Cerebellar nuclear complex (tissue), 1 donor: ENCODE measurements around the gene TENM4.

Source experiments
- DNase-seq, 2 experiments: peaks; one replicate each; lab custom pipeline; 2025; lab: John Stamatoyannopoulos, UW

TENM4 gene

DNA sequence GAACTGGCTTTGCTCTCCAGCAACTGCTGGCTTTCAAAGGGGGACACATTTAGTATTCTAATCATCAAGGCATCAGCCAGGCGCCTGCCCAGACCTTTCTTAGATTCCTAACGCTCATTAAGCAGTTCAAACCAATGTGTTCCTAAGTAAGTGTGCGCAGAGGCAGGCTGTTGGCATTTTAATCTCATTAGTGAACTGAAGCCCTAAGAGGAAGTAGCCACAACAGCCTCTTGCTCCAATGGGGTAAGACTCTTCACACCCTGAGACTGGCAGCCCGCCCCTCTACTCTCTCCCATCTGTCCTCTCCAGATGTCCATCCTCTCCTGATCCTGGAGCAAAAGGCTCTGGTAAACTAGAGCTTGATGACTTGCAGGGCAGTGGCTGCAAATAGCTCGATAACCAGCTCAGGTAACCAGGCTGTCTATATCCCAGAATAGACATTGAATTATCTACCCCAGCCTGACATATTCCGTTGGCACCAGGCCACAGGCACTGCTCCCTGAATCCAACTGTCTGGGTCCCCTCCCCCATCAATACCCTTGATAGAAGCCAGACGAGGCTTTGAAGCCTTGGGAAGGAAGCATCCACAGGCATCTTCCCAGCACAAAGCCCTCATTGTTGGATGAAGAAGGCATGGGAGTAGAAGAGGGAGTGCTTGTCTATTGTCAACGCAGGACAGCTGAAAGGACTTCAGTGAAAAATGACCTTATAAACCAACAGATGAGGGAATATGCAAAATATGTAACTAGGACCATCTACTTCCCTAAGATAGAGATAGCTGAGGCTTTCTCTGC is 321.1 kb downstream of the TENM4 start:
- no peak for DNase-seq

DNA sequence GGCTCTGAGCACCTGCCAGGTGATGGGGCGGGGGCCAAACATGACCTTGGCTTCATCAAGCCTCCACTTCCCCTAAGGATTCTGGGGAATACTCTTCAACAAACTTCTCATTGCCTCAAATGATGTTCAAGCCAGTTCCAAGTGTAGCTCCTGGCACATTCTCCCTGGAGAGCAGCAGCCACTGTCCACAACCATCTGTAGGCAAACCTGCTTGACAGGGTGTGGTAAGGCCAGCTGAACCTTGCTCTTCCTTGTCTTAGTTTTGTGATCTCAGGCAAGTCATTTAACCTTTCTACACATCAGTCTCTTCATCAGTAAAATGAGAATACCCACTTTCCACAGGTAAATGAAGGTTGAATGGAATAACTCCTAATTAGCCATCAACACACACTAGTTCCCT is 323.3 kb downstream of the TENM4 start:
- DNase-seq = no peak

DNA sequence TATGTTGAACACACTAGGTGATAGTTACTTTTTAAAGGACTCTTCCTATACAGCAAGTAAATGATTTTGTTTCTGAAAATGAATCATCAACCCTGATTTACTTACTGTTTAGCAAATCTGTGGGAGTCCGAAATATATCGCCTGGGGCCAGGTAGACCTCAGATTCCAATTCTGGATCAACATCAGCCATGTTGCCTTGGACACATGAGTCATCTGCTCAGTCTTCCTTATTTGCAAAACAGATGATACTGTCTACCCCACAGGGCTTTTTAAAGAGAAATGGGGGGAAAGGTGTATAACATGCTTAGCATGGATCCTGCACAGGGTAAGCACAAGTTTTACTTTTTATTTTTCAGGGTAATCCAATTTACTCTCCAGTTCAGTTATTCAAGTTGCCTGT is 324.2 kb downstream of the TENM4 start:
- DNase-seq = no peak

DNA sequence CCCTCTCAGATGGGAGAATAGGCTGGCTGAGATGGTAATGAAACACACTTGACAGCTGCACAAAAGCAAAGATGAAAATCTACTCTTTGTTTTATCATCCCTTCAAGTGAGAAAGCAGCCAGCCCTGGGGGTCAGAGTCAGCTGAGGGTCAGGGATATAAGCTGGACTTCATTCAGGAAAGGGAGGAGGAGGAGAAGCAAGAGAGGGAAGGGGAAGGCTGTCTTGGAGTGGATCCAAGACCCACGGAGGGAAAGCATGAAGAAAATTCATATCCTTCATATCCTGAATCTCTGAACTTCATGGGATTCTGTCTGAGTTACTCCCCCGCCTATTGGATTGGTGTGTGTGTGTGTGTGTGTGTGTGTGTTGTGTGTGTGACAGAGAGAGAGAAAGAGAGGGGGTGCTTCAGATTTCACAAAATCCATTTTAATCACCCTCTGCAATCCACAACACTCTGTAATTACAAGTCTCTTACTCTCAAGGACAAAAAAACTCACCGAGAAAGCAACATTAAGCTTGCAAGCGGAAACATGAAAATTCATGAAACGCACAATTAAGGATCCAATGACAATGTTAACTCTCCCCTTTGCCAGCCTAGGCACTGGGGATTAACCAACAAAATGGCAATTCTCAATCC is 327.7 kb downstream of the TENM4 start:
- DNase-seq = no peak

DNA sequence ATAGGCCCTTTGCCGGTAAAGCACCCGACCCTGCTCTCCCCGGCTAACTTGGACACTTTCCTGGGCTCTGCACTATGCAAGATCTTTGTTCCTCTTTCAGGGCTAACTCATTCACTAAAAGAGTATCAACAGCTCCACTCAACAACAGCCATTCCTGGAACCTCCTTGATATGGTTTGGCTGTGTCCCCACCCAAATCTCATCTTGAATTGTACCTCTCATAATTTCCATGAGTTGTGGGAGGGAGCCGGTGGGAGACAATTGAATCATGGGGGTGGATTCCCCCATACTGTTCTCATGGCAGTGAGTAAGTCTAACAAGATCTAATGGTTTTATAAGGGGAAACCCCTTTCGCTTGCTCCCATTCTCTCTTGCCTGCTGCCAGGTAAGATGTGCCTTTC is 330.0 kb downstream of the TENM4 start:
- DNase-seq = no peak

DNA sequence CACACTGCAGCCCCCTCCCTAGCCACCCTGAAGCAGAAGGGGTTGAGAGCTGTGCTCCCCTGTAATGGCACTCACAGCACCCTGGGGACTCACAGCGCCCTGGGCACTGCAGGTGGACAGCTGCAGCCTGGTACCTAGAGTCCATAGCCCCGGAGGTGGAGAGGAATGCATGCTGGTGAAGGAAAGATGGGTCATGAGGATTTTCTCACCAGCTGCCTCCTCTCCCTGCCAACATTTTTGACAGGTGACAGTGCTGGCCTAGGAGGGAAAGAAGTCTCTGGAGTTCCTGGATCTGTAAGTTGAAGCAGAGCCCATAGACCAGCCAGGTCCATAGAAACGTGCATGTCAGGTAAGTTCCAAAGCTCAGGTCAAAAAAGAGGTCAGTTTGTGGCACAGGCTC is 330.5 kb downstream of the TENM4 start:
- DNase-seq = no peak

DNA sequence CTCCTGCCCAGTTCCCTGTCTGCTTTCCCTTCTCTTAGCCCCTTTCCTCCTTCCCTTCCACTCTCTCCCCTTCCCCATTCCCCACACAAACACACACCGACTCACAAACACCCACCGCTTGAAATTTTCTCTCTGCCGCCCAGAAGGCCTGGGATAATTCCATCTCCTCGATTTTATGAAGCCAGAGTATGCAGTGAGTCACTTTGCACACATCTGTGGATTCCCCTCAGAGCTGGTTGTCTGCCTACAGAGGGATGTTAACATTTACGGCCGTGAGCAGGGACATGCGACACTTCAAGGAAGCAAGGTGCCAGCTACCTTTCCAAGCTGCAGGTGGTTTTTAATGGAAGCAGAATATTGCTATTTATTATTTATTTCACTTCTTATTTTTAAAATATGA is 332.0 kb downstream of the TENM4 start:
- no peak for DNase-seq

DNA sequence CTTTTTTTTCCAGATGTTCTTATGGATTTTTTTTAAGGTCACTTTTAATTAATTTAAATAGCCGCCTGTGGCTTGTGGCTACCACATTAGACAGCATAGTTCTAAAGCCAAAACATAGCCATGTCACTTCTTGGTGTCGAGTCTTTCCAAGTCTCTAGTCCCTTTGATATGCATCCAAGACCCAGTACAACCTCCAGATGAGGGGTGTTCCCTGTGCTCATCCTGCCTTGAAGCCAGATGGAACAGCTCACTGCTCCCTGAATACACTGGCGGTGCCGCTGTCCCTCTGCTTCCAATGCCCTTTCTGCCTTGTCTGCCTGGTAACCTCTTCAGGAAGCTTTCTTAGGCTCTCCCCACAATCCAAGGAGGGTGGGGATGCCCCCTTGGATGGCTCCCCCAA is 338.0 kb downstream of the TENM4 start:
- DNase-seq = no peak

DNA sequence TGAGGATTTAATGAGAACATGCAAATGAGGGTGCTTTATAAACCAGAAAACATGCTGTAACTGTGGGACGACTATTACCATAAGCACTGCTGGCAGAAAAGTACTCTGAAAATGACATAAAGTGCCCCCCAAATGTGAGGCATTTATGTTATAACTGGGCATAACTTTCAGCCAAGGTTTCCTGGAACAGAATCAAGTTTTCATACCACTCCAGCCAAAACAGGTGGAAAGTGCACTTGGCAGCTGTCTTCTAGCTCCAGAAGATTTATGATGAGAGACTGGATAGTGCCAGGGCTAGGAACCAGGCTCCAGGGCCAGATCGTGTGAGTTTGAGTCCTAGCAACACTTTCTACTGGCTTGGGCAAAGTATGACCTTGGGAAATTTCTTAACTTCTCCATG is 339.2 kb downstream of the TENM4 start:
- no peak for DNase-seq

DNA sequence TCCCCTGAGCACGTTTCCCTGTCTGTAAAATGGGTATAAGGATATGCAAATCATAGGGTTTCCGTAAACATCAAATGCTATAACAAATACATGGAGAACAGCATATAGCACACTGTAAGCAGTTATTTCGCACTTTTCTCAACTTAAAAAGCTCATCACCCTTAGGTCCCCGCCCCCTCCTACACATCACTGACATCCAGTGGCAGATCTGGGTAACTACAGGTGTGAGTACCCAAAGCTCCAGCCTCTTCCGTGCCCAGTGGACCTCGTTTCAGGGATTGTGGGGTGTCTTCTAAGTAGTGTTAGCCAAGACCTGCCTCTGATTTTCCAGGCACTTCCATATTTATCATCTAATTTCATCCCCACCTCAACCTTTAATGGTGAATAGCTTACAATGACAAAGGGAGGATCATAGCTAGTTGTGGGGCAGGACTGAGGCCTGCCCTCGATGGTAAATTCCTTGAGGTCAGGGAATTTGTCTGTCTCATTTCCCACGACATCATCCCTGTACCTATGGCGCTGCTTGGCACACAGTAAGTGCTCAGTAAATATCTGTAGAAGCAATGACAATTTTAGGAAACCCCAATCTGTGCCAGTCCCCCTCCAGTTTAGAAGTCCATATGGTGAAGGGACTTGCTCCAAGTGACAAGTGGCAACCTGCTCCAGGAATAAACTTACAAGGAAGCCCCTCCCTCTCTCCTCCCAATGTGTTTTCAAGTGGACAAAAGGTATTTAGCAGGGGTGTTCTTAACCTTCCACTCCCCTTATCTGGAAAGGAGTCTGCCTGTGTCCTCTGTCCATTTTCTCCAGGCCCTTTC is 340.5 kb downstream of the TENM4 start:
- DNase-seq = no peak

DNA sequence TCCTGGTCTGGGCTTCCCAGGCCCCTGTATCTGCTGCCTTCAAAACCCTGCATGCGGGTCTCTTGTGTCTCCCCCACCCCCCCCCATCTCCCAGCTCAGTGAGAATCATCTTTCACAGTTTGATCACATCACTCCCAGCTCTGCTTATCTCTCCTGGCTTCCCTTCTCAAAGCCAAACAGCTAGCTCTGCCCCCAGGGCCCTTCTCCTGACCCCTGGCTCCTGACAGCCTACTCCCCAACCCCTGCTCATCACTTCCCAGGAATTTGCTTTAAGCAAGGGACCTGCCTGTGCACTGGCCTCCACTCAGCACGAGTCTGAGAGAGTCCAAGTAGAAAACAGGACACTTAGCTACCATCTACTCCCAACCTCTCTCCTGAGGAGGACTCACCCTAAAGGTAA is 342.7 kb downstream of the TENM4 start:
- DNase-seq = no peak

DNA sequence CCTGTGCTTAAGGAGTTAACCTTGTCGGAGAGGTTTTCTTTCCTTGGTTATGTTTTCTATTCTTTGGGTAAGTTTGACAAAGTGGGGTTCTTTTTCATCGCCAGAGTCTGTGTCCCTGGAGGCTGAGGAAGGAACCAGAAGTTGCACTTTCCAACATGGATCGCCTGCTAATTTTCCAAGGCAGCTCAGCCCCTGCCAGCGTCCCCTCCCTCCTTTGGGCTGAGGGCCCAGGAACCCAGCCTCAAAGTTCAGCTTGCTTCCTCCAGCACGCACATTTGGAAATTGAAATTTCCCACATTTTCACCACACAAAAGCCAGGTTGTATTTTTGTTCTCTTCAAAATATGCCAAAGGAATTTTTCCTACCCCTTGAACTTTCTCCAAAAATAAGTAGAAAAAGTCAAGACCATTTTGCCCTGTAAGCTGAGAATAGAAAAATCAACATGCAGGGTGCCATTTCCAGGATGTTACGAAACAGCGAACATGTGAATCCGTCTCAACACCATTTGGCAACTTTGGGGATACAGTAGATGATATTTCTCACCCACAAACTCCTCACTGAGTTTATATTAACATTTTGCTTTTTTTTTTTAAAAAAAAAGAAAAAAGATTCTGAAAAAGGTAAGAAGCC is 343.5 kb downstream of the TENM4 start:
- DNase-seq = no peak

DNA sequence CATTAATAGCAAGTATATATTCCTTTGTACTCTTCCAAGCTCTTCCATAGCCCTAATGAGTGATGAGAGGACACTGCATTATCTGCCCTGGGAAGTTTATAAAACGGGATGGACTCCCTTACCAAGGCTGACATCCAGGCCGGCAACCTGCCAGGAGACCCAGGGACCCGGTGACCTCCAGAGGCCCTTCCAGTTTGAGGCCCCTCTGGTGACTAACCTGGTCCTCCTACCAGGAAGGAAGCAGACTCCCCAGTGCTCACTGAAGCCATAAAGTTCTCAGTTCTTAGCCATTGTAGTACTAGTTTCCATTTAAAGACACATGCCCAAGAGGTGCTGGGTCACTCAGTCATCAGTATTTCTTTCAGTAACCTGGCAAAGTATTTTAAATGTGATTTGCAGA is 345.4 kb downstream of the TENM4 start:
- DNase-seq = no peak

DNA sequence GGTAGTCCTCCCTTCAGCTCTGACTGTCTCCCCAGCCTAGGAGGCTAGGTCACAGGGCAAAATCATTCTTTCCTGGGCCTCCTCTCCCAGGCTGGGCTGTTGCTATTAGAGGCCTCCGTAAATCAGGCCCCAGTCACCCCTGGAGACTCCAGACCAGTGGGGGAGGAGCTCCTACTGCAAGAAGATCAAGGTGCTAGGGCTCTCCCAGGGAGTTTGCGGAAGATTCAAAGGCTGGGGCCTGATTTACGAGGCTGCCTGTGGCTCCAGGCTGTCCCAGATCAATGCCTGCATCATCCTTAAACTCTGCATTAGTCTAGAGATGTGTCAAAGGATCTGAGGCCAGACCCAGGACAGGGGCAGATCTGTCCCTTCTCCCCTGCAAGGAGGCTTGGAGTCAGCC is 346.2 kb downstream of the TENM4 start:
- no peak for DNase-seq

DNA sequence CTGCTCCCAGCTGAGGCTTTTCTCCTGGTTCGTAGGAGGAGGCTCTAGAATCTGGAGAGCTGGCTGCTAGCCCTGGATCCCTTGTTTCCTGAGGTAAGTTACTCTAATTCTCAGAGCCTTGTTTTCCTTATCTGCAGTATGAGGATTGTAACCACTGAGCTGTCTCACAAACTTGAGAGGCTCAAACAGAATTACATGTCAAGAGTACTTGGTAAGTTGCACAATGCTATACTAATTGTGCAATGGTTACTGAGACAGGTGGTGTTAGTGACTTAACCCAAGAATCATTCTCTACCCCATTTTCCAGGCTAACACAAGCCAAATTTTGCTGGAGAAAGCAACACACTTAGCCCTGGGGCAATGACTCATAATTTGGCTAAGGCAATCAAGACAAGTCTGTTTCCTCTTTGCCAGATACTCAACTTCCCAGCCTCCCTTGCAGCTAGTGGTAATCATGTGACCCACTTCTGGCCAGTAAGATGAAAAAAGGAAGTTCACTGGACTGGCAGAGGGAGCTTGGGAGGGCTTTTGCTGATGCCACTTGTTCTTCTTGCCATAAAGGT is 348.0 kb downstream of the TENM4 start:
- DNase-seq = no peak

DNA sequence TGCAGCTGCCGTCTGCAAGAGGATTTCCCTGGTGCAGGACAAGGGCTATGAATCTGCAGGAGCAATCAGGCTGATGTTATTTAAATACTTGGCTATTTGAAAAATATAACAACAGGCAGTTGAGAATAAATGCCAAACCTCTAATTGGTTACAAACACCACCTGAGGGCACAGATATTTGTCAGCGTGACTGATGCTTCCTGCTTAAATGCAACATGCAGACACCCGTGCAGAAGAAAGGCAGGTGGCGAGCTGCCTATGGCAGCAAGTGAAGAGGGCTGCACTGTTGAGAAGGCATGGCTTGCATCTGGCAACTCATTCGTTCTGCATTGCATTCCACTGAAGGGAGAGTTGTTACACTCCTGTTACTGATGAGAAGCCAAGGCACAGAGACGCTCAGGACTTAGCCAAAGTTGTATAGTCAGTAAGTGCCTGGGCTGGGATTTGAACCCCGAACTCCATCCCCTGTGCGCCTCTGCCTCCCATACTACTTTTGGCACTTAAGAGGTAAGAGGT is 350.6 kb downstream of the TENM4 start:
- no peak for DNase-seq

DNA sequence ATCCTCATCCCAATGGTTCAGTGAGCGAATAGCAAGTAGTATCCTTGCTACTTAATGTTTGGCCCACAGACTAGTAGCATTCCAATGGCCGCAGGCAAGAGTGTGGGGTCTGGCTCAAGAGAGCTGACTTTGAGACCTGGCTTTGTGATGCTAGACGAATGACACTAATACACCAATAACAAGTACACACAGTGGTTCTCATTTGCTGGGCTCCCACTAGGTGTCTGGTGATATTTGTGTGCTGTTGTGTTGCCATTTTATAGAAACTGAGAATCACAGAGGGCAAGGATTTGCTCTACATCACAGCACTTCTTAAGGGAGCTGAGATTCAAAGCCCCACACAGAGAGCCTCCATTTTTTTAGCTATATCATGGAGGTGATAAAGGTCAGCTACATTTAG is 351.2 kb downstream of the TENM4 start:
- DNase-seq = no peak

DNA sequence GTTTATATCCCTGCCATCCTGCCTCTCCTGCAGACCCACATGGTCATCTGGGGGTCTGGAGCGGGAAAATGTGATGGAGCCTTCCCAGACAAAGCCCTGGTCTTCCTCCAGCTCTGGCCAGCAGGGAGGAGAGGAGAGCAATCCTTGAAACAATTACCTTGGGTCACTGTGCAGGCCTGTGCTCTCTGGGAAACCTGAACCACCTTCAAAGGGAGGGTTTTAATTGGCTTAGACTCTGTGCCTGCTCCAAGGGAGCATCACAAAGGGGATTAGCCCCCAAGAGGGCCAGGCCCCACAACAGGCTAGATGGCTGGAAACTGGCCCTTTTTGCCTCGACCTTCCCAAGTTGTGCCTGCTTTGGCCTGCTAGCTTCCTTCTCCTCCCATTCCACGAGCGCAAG is 351.9 kb downstream of the TENM4 start:
- no peak for DNase-seq

DNA sequence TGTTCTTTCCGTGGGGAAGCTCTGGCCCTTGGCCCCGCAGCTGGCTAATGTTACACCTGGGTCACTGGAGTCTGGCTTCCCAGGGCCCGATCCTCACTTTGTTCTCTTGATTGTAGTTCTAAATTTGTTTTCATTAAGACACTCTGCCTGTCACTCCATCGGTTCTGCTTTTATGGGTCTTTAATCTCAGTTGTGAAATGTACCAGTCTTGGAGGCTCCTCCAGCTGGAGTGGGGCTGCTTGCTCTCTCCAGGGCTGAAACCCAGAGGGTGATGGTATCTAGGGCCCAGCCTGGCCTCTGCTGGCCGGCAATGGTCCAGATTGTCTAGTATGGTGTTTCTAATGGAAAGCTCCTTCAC is 352.9 kb downstream of the TENM4 start:
- no peak for DNase-seq

DNA sequence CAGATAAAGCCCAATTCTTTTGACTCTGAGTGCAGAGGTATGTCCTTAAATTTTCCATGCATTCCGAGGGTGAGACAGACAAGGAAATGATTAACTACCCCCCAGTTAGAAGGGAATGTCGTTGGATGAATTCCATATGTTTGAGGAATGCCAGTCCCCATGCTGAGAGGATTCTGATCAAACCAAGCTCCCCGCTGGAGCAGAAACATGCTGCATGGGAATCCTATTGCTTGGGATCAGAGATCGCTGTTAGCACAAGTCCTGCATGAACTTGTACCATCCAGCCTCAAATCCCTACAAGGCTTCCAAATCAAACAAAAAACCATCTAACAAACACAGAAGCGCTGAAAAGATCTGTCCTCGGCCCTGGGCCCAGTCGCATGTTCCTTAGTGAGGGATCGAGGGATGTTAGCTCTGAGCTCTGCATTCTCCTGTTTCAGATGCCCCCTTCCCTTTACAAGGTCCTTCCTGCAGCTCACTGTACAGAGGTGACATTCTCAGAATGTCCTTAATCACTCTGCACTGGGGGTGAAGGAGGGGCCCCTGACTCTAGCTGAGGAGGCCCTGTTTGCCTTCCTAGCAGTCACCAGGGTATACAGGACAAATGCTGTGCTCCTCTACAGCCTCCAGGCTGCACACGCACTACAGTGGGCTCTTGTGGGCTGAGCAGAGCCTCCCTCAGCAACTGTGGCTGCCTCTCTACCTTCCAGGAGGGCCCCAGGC is 353.4 kb downstream of the TENM4 start:
- DNase-seq = no peak

DNA sequence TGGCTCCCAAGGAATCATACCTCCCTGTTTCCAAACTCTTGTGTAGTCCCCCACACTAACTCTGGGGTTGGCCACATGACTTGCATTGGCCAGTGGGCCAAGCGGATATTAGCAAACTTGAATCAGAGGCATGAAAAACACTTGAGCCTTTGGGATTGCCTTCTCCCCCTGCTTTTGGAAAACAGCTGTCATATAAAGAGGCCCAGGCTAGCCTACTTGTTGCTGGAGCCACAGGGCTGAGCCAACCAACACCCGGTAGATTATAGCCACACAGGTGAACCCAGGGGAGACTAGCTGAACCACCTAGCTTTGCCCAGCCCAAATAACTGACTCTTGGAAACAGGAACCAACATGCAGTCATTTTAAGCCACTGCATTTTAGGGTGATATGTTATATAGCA is 354.8 kb downstream of the TENM4 start:
- DNase-seq = no peak
